Liver (tissue), 9 donors: ENCODE results near the gene OSTM1. TPM values are rescaled to one million over a fixed set of nuclear protein-coding genes. Genes with fewer than 3 reads are reported as not detected.

ENCODE experiments used
- DNase-seq: peaks from one replicate; pipeline ENCODE4 v3.0.0-alpha.2; 2017; ENCODE audit warnings: low spot score
- H3K27ac ChIP-seq, 2 donors: one replicate each; pipeline ENCODE4 v1.7.0; 2013; ENCODE audit warnings: inconsistent platforms in 2 of 2, low read length in 2 of 2, control low read depth in 1 of 2, low read depth in 1 of 2, mild to moderate bottlenecking in 1 of 2
- H3K27me3 ChIP-seq, 4 donors: one replicate each; pipeline versions ENCODE4 v1.6.1 to v1.7.0; 2013; ENCODE audit warnings: low read length in 3 of 4, inconsistent platforms in 1 of 4, mild to moderate bottlenecking in 1 of 4, moderate library complexity in 1 of 4; ENCODE audit not compliant: control insufficient read depth in 4 of 4, insufficient read depth in 4 of 4
- H3K36me3 ChIP-seq, 4 donors: one replicate each; pipeline versions ENCODE4 v1.6.1 to v1.7.0; 2013; ENCODE audit warnings: low read length in 3 of 4, mild to moderate bottlenecking in 3 of 4, low read depth in 1 of 4, moderate library complexity in 1 of 4; ENCODE audit not compliant: control insufficient read depth in 4 of 4, insufficient read depth in 3 of 4
- H3K4me1 ChIP-seq, 4 donors: one replicate each; pipeline versions ENCODE4 v1.6.1 to v1.7.0; 2013; ENCODE audit warnings: low read length in 3 of 4, mild to moderate bottlenecking in 3 of 4, moderate library complexity in 1 of 4; ENCODE audit not compliant: control insufficient read depth in 4 of 4, insufficient read depth in 4 of 4
- H3K4me3 ChIP-seq, 3 donors: one replicate each; pipeline versions ENCODE4 v1.6.1 to v1.7.0; 2013; ENCODE audit warnings: low read length in 3 of 3, control low read depth in 1 of 3, low read depth in 1 of 3, mild to moderate bottlenecking in 1 of 3
- H3K9ac ChIP-seq, 2 donors: one replicate each; pipeline ENCODE4 v1.7.0; 2013; ENCODE audit warnings: low read length in 2 of 2, mild to moderate bottlenecking in 2 of 2, moderate library complexity in 2 of 2, control low read depth in 1 of 2, low read depth in 1 of 2
- H3K9me3 ChIP-seq, 4 donors: one replicate each; pipeline versions ENCODE4 v1.6.1 to v1.7.0; 2013; ENCODE audit warnings: low read length in 3 of 4; ENCODE audit not compliant: control insufficient read depth in 4 of 4
- ATF3 ChIP-seq: IDR thresholded peaks from 2 replicates; pipeline ENCODE4 v1.6.1; 2016; ENCODE audit warnings: antibody characterized with exemption
- CTCF ChIP-seq: fragments of 150-350 bp; IDR thresholded peaks from 2 replicates; pipeline ENCODE4 v1.5.1; 2017; ENCODE audit warnings: improper control_type of control experiment, low read depth, low read length; ENCODE audit not compliant: missing input control
- EGR1 ChIP-seq, 2 donors: IDR thresholded peaks; 2 replicates each; pipeline ENCODE4 v1.6.1; 2016 to 2018; ENCODE audit warnings: antibody characterized with exemption in 2 of 2, low read depth in 2 of 2
- FOXA1 ChIP-seq: IDR thresholded peaks from 2 replicates; pipeline ENCODE4 v1.6.1; 2016; ENCODE audit warnings: antibody characterized with exemption
- FOXA2 ChIP-seq: IDR thresholded peaks from 2 replicates; pipeline ENCODE4 v1.6.1; 2016; ENCODE audit warnings: antibody characterized with exemption
- GABPA ChIP-seq, 2 donors: IDR thresholded peaks in 1 of 2; conservative IDR thresholded peaks in 1 of 2; 2 replicates each; pipeline ENCODE4 v1.6.1; 2016; ENCODE audit warnings: antibody characterized with exemption in 2 of 2, mild to moderate bottlenecking in 1 of 2, moderate library complexity in 1 of 2
- HNF4A ChIP-seq, 2 donors: conservative IDR thresholded peaks; 2 replicates each; pipeline ENCODE4 v1.6.1; 2016; ENCODE audit warnings: antibody characterized with exemption in 2 of 2, mild to moderate bottlenecking in 2 of 2
- HNF4G ChIP-seq: IDR thresholded peaks from 2 replicates; pipeline ENCODE4 v1.6.1; 2016; ENCODE audit warnings: antibody characterized with exemption
- JUND ChIP-seq, 2 donors: IDR thresholded peaks; 2 replicates each; pipeline ENCODE4 v1.6.1; 2016; ENCODE audit warnings: antibody characterized with exemption in 2 of 2
- MAX ChIP-seq: IDR thresholded peaks from 2 replicates; pipeline ENCODE4 v1.6.1; 2016; ENCODE audit warnings: antibody characterized with exemption
- NR2F2 ChIP-seq: IDR thresholded peaks from 2 replicates; pipeline ENCODE4 v1.6.1; 2016; ENCODE audit warnings: antibody characterized with exemption
- RAD21 ChIP-seq, 2 donors: IDR thresholded peaks; 2 replicates each; pipeline ENCODE4 v1.6.1; 2016; ENCODE audit warnings: antibody characterized with exemption in 2 of 2, mild to moderate bottlenecking in 2 of 2
- REST ChIP-seq: IDR thresholded peaks from 2 replicates; pipeline ENCODE4 v1.6.1; 2016; ENCODE audit warnings: antibody characterized with exemption, mild to moderate bottlenecking
- RXRA ChIP-seq, 2 donors: IDR thresholded peaks; 2 replicates each; pipeline ENCODE4 v1.6.1; 2017 to 2018; ENCODE audit warnings: antibody characterized with exemption in 2 of 2, mild to moderate bottlenecking in 1 of 2
- SP1 ChIP-seq: IDR thresholded peaks from 2 replicates; pipeline ENCODE4 v1.6.1; 2018; ENCODE audit warnings: antibody characterized with exemption, mild to moderate bottlenecking
- TAF1 ChIP-seq: conservative IDR thresholded peaks from 2 replicates; pipeline ENCODE4 v1.6.1; 2016; ENCODE audit warnings: antibody characterized with exemption, mild to moderate bottlenecking
- YY1 ChIP-seq: IDR thresholded peaks from 2 replicates; pipeline ENCODE4 v1.6.1; 2016; ENCODE audit warnings: antibody characterized with exemption, mild to moderate bottlenecking
- ZBTB33 ChIP-seq: IDR thresholded peaks from 2 replicates; pipeline ENCODE4 v1.6.1; 2016; ENCODE audit warnings: antibody characterized with exemption
- WGBS: extraction: QIAGEN DNeasy Blood & Tissue Kit; methylation state at CpG from one replicate; pipeline ENCODE4 v1.1.7; 2013; 5-methylcytosine and 5-hydroxymethylcytosine counted together
- polyA plus RNA-seq, 2 donors: library from polyadenylated mRNA; stranded (reverse) in 1 of 2; unstranded in 1 of 2; fragments of 200-250 nt in 1 of 2; fragments of >200 nt in 1 of 2; fragmentation: Nextera tagmentation in 1 of 2; extraction: Ambion mirVana in 1 of 2; gene quantifications; one replicate each; pipeline versions ENCODE4 v1.2.1 to v1.2.3, GENCODE V29; 2013 to 2015
- total RNA-seq, 2 donors: library from RNA; depleted of rRNA; stranded (reverse); fragments of >200 nt; gene quantifications; one replicate each; pipeline ENCODE4 v1.2.3, GENCODE V29; 2014
- donor health status: healthy.
- donor health status: healthy.
- donor health status: healthy.
- donor health status: healthy.
- donor health status: healthy.

Gene OSTM1
- total and polyA plus RNA-seq, 4 donors: 8.8 to 33.3 (median 11.3) TPM

GRCh38 chr6:108106261-108106660 lies 31.7 kb upstream of the OSTM1 start:
- Histone ChIP-seq H3K9ac (no peak overlapping the region), H3K27me3 (no peaks in the 10 kb centered on the region), H3K36me3 (no peaks in the 10 kb centered on the region), H3K27ac (no peak overlapping the region), H3K4me3 (no peak overlapping the region), H3K4me1 (no peaks in the 10 kb centered on the region), H3K9me3 (no peaks in the 10 kb centered on the region)
- no peak for DNase-seq
- TF ChIP-seq CTCF: no peak
- TF ChIP-seq GABPA (IDR thresholded peaks at IDR 0.05 in 1 of 2, conservative IDR thresholded peaks at IDR 0.05 in 1 of 2): no peak
- no peak for TF ChIP-seq MAX
- TF ChIP-seq TAF1: no peak
- TF ChIP-seq RAD21 (IDR thresholded peaks at IDR 0.05): no peak
- no peak for TF ChIP-seq RXRA (IDR thresholded peaks at IDR 0.05)
- TF ChIP-seq HNF4A (conservative IDR thresholded peaks at IDR 0.05): no peak
- no peak for TF ChIP-seq NR2F2
- no peak for TF ChIP-seq YY1
- no peak for TF ChIP-seq ZBTB33
- TF ChIP-seq HNF4G: no peak
- TF ChIP-seq EGR1 (IDR thresholded peaks at IDR 0.05; ENCODE audit: low read depth in 2 of 2): no peak
- no peak for TF ChIP-seq FOXA1
- no peak for TF ChIP-seq REST
- TF ChIP-seq JUND (IDR thresholded peaks at IDR 0.05): no peak
- TF ChIP-seq ATF3: no peak
- WGBS: 96% methylated on average over 5 of the region's 5 CpGs

- H3K27ac ChIP-seq: no peak overlapping the region
- WGBS: 98% methylated on average over 1 of the region's 1 CpG
- no peak for DNase-seq
- H3K4me3 ChIP-seq: no peak overlapping the region
- H3K9me3 ChIP-seq: no peaks in the 10 kb centered on the region
- H3K4me1 ChIP-seq: no peaks in the 10 kb centered on the region
- H3K9ac ChIP-seq: no peak overlapping the region
- H3K36me3 ChIP-seq: no peaks in the 10 kb centered on the region
- H3K27me3 ChIP-seq: no peaks in the 10 kb centered on the region
- TF ChIP-seq HNF4G (no peak), GABPA (IDR thresholded peaks at IDR 0.05 in 1 of 2, conservative IDR thresholded peaks at IDR 0.05 in 1 of 2) (no peak), HNF4A (conservative IDR thresholded peaks at IDR 0.05) (no peak), FOXA2 (no peak), EGR1 (IDR thresholded peaks at IDR 0.05; ENCODE audit: low read depth in 2 of 2) (no peak), ZBTB33 (no peak), JUND (IDR thresholded peaks at IDR 0.05) (no peak), YY1 (no peak), REST (no peak), NR2F2 (no peak), MAX (no peak), TAF1 (no peak), SP1 (no peak)
These were observed 31.0 kb upstream of the OSTM1 start for GRCh38 chr6:108105571-108105970.
